H54 (cell line): ENCODE results near the gene SWAP70.

Source experiments
- DNase-seq: peaks from one replicate; pipeline ENCODE4 v3.0.0; 2011; ENCODE audit warnings: low spot score, mixed read lengths; ENCODE audit not compliant: insufficient read length
- FAIRE-seq: peaks from 3 replicates; lab custom pipeline; 2011; peaks lifted over from hg19 to GRCh38; lab: Jason Lieb, UNC
- POLR2A ChIP-seq: IDR thresholded peaks from 2 replicates; pipeline ENCODE4 v1.6.1; 2011; ENCODE audit warnings: low read depth, mild to moderate bottlenecking, low read length

Gene SWAP70

GRCh38 chr11:9664276-9665171 lies 647 bp downstream of the SWAP70 start:
- no peak for TF ChIP-seq POLR2A
- FAIRE-seq: no peak
- DNase-seq: peak; percentile 44

DNA sequence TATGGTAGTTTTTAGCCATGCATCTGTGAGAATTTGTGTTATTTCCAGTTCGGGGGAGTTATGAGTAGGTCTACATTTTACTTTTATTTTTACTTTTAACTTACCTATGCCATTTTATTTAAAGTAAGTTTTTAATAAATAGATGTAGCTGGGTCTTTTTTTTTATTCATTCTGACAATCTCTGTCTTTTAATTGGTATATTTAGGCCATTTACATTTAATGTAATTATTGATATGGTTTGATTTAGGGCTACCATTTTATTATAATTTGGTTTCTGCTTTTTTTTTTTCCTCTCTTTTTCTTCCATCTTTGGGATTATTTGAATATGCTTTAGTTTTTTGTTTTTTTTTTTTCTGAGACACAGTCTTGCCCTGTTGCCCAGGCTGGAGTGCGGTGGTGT lies 1.9 kb downstream of the SWAP70 start:
- FAIRE-seq: no peak
- TF ChIP-seq POLR2A: no peak
- DNase-seq: no peak

DNA sequence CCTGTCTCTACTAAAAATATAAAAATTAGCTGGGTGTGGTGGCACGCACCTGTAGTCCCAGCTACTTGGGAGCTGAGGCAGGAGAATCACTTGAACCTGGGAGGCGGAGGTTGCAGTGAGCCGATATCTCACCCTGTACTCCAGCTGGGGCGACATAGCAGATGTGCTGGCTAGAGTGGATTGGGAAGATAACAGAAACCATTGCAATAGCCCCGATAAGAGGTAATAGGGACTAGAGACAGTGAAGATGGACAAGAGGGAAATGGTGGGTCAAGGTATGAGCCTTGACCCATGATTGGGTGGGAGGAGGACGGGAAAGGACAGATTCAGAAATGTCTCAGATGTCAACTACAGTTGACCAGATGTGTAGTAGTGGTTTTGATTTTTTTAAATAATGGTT lies 6.1 kb downstream of the SWAP70 start:
- DNase-seq (no peak), FAIRE-seq (no peak)
- TF ChIP-seq POLR2A: no peak

GRCh38 chr11:9672288-9672916 lies 8.5 kb downstream of the SWAP70 start:
- no peak for TF ChIP-seq POLR2A
- FAIRE-seq: no peak
- no peak for DNase-seq

GRCh38 chr11:9672918-9673317 lies 9.0 kb downstream of the SWAP70 start:
- TF ChIP-seq POLR2A: no peak
- DNase-seq (no peak), FAIRE-seq (no peak)

DNA sequence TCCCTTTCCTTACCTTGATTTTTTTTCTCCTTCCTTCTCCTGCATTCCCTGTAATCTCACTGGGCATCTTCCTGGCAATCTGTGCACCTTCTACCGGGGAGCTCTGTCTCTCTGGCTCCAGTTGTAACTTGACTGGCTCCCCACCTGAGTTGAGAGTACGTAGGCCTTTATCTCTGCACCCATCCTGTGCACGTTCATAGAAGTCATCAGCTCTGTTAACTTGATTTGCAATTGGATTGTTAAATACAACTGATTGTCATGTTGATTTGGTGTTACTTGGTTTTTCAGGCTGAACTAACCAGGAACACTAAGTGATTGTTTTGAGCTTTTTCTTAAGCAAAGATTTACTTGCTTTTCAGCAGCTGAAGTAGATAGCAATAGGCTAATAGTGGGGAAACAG lies 11.8 kb downstream of the SWAP70 start:
- TF ChIP-seq POLR2A: no peak
- DNase-seq: no peak
- peak; percentile 38 for FAIRE-seq

DNA sequence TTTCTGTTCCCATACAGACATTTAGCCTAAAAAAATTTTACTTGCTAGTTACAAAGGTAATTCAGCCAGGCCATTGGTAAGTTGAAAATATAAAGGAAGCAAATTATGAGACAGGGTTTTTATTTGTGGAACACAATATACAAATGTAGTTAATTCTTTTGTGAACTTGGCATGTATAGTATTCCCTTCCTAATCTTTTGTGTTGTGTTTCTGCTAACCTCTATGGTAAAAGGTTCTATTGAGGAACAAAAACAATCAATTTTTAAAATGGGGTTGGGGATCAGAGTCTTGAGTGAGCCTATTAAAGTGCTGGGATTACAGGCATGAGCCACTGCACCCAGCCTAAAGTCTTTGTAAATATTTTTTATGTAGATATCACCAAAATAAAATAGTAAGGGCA lies 14.1 kb downstream of the SWAP70 start:
- no peak for TF ChIP-seq POLR2A
- DNase-seq: no peak
- FAIRE-seq: no peak

GRCh38 chr11:9678576-9678975 lies 14.7 kb downstream of the SWAP70 start:
- TF ChIP-seq POLR2A: no peak
- no peak for FAIRE-seq
- no peak for DNase-seq

GRCh38 chr11:9680028-9680427 lies 16.2 kb downstream of the SWAP70 start:
- DNase-seq (no peak), FAIRE-seq (no peak)
- no peak for TF ChIP-seq POLR2A

DNA sequence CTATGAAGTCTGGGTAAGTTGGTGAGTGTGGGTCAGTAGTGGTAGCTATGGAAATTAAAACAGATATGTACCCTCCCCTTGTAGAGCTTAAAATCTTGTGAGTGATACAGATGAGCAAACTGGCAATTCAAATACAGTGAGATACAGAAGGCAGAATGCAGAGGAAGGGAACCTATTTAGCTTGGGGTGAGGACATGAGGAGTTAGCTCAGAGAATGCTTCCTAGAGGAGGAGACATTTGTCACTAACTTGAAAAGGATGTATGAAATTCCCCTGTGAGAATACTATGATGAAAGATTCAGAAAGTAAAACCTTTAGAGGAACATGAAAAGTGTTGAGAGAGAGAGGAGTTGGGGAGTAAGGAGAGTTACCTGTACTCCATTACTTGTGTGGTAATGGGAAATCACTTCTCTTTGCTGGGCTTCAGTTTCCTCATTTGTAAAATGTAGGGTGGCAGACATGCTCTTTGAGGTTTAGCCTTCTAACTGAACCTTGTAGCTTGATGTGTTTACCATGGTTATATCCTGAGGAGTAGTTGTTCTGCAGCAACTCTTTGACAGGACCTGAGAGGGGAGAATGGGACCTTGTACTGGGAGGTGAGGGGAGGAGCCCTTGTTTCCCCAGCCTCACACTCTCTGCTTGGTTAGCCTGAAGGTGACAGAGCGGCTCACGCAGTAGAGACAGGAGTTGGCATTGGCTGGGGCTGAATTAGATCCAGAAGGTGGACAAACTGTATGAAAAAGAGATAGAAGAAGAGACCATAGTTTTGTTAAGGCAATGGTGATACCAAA lies 17.9 kb downstream of the SWAP70 start:
- no peak for TF ChIP-seq POLR2A
- FAIRE-seq (peak; percentile 50), DNase-seq (no peak)

DNA sequence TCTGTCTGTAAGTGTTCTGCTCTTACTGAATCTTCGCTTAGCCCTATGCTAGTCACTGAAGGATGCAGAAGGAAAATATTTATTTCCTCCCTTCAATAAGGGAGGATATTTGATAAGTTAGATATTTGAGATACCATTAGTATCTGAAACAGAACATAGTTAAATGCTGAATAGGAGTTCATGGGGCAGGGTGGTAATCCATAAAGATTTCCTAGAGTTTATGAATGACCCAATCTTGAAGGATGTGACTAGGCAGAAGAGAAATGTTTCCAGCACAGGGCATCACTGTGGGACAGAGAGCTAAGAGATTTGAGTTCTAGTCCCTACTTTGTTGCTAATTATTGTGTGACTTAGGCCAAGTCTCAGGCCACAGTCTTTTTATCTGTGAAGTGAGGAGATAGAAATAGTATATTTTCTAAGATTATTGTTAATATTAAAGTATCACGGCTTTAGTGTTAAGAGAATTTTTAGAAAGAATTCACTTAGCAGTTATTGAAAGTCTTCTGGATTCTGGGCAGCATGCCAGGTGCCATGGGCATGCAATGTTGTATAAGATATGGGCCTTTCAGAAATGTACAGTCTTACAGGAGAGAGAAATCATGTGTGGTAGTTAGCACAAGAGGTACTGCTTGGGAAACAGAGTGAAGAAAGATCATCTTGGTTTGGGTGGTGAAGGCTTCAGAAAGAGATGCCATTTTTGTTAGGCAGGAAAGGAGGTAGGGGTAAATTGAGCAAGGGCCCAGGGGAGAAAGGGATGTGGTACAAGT lies 24.0 kb downstream of the SWAP70 start:
- FAIRE-seq: peak; percentile 23
- TF ChIP-seq POLR2A: no peak
- DNase-seq: no peak

DNA sequence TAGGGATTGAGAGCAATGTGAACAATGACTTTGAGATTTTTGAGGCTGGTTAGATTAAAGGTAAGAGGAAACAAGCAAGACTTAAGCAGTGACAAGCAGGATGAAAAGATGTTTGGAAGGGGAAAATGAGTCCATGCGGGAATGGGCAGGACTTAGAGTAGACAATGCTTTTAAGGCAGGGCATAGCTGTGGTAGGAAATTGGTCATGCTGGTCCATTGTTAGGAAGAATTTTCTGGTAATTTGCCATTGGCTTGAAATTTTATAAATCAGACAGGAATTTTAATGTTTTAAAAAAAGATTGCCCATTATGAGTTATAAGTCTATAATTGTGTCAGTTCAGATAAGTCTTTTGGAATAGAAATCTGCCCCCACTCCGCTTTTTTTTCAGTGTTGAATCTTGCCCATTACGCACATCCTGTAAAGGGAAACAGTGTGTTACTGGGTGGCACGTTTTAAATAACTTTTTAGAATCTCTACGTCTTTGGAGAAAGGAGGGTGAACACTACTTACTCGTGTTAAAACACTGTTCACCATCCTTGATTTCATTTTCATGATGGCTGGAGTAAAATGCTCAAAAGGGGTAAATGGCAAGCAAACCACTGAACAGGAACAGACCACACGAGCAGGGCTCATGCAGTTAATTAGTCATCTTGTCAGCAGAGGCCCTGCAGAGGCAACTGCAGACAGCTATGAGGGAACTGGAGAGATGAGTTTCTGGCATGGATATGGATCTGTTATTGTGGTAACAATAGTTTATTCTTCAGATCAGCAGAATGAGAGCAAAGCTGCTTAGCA lies 25.0 kb downstream of the SWAP70 start:
- no peak for TF ChIP-seq POLR2A
- peak; percentile 36 for DNase-seq
- FAIRE-seq: peak; percentile 98
